SH-SY5Y (cell line): Measurements from ENCODE around the gene DENND1C.

Experiments
- GATA2 ChIP-seq: IDR thresholded peaks from 2 replicates; pipeline ENCODE4 v1.6.1; 2011; ENCODE audit warnings: mild to moderate bottlenecking, low read depth, low read length
- GATA3 ChIP-seq: IDR thresholded peaks from 2 replicates; pipeline ENCODE4 v1.6.1; 2011; ENCODE audit warnings: low read depth, mild to moderate bottlenecking, low read length, moderate library complexity

- TF ChIP-seq GATA2 = no peak
- no peak for TF ChIP-seq GATA3
Observed at GRCh38 chr19:6489278-6490061, 7.9 kb upstream of the DENND1C start.
